Kidney glomerular epithelial cell (primary cell): ENCODE results near the gene HECTD3.

Experiments used
- DNase-seq: peaks from one replicate; lab custom pipeline; 2025; lab: John Stamatoyannopoulos, UW

Gene HECTD3

GRCh38 chr1:45010855-45011811, at the start of gene HECTD3:
HECTD3 (minus strand) TSS chr1:45011324; CDS start chr1:45011257, 67 bp downstream.
- peak; percentile 70 for DNase-seq

GRCh38 chr1:45059829-45060228, 48.7 kb upstream of the HECTD3 start:
- DNase-seq: no peak

- no peak for DNase-seq
These were observed 46.4 kb upstream of the HECTD3 start for GRCh38 chr1:45057542-45057941.

DNA sequence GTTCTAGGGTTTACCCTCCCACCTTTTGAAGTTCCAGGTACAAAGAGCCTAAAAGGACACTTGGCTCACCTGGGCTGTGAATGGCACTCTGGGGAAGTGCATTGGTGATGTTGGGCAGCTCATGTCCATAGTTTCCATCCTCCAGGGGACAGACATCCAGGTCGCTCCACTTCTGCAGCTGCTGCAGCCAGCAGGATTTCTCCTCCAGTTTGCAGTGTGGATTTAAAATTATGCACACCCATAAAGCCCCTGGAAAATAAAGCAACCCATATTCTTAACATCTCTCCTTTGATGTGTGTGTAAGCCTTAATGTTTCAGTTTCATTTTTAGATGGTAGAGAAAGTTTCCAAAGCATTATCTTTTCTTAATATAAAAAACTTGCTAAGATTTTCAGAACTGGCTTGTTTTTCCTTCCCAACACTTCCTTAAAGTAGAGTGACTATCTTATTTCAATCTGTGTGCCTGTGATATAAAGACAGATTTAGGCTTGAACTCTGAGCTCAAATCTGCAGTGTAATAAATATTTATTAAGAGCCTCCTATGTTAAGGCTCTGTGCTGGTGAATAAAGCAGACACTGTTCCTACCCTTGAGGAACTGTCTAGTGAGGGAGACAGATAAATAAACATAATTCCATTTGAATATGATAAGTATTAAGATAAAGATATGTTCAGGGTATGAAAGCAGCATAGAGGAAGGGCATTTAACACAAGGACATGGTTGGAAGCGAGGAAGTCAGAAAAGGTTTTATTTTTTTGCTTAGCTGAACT, 40.1 kb upstream of the HECTD3 start:
- no peak for DNase-seq

DNA sequence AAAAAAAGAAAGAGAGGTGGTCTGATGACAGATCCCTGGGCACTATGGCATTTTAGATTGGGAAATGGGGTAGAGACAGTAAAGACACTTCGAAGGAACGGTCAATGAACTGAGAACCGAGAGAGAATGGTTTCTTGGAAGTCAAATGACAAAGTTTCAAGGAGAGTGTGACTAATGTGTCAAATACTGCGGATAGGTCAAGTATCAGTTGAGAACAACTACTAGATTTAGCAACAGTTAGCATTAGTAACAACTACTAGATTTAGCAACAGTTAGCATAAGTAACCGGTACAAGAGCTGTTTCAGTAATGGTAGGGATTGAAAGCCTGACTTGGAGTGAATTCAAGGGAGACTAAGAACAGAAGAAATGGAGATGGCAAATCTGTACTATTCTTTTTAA, 35.9 kb upstream of the HECTD3 start:
- no peak for DNase-seq

- no peak for DNase-seq
These were observed 33.8 kb upstream of the HECTD3 start for GRCh38 chr1:45044916-45045315.

DNA sequence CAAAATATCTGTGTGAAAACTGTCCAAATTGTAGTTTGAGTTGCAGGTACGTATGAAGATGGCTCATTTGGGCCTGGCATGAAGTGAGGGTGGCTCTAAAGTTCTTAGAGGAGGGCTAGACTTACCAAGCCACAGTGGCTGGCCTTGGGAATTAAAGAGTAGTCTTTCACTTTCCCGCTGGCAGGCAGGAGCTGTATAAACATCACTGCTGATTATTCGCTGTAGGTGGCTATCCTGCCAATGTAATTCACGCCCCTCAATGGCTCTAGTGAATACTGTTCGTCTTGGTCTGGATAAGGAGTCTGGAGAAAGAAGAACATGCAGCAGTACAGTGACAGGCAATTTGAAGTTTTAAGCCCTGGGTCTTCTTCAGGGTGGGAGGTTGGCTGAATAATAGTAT, 32.0 kb upstream of the HECTD3 start:
- DNase-seq: no peak

GRCh38 chr1:45040297-45040696, 29.2 kb upstream of the HECTD3 start:
- no peak for DNase-seq

DNA sequence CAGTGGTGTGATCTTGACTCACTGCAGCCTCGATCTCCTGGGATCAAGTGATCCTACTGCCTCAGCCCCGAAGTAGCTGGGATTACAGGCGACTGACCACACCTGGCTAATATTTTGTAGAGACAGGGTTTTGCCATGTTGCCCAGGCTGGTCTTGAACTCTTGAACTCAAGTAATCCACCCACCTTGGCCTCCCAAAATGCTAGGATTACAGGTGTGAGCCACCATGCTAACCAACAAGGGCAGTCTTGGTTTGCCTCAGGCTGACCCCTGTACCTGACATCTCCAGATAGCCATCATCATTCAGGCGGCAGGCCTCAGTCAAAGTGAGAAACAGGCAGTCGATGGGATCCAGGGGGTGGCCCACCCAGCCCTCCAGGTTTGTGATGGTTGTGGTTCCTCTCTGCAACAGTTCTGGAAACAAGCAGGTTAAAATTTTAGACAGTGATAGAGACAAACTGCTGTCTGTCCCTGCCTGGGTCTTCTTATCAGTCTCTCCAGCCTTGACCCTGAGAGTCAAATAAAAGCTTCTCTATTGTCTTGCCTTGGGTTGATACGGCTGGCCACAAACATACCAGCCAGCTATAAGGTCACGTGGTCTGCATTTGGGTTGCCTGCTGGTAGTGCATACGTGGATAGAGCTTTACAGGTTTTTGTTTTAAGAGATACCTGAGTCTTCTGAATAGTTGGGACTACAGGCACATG, 27.7 kb upstream of the HECTD3 start:
- DNase-seq: no peak

DNA sequence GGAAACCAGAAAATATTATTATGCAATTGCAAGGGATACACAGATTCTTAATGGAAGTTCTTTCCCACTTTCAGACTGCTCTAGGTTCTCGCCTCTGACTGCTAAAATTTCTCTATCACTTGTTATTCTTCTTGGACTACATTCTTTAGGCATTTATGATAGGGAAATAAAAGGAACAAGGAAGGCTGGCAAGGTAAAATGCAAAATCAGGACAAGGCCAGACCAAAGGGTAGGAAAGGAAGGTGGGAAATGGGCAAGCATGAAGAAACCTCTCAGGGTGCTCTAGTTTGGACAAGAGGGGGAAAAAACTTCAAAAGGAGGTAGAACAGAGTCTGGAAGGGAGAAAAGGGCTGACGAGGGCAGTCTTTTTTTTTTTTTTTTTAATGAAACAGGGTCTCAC, 27.1 kb upstream of the HECTD3 start:
- DNase-seq: no peak

- no peak for DNase-seq
These were observed 26.3 kb upstream of the HECTD3 start for GRCh38 chr1:45037456-45037855.

- DNase-seq: no peak
These were observed 24.6 kb upstream of the HECTD3 start for GRCh38 chr1:45035631-45036301.

GRCh38 chr1:45033356-45033755, 22.2 kb upstream of the HECTD3 start:
- no peak for DNase-seq

- DNase-seq: no peak
These were observed 21.7 kb upstream of the HECTD3 start for GRCh38 chr1:45032837-45033236.

GRCh38 chr1:45026446-45026845, 15.3 kb upstream of the HECTD3 start:
- DNase-seq: no peak

- no peak for DNase-seq
These were observed 12.5 kb upstream of the HECTD3 start for GRCh38 chr1:45023663-45024062.

DNA sequence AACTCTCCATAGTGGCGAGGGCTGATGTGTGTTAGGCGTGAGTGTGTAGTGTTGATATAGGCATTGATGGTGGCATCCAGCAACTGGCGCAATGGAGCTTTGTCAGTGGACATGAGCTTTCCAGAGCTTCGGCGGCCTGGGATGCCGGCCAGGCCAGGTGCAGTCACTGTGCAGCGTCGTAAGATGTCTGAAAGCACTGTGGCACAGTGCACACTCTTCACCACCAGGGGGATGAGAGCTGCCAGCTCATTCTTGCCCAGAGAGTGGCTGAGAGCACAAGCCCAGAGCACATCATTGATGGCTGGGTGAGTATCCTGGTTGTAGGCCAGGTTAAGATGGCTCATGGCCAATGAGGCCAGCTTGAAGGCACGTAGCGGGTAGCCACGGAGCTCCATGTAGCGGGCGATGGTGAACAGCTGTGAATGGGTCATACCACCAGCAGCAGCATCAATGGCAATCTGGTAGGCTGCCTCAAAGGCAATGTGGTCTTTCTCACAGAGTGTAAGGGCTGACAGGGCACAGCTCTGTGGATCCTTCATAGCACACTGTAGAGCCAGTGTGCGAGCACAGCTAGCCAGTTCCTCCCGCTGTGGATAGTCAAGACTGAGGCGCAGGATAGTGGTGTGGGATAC, 7.6 kb upstream of the HECTD3 start:
- peak; percentile 4 for DNase-seq

DNA sequence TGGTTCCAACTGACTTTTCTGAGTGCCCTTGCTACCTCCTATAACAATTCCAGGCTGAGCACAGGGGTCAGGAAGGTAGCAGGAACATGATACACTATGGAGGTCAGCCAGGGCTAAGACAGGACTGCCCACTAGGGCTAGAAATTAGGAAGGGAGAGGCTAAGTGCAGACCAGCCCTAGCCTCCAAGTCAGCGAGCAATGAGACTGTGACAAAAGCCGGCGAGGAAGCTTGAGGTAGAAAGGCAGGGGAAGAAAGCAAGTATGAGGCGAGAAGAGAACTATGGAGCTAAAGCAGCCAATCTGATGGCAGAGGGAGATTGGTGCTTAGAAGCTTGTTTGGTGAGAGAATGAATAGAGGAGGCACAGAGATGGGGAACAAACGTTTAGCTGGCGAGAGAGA, 5.6 kb upstream of the HECTD3 start:
- DNase-seq: no peak

GRCh38 chr1:45016090-45016697, 5.1 kb upstream of the HECTD3 start:
- no peak for DNase-seq

- no peak for DNase-seq
These were observed 4.6 kb upstream of the HECTD3 start for GRCh38 chr1:45015683-45016082.
